Measurements from ENCODE around the gene SLC1A7.

The SLC1A7 gene

DNA sequence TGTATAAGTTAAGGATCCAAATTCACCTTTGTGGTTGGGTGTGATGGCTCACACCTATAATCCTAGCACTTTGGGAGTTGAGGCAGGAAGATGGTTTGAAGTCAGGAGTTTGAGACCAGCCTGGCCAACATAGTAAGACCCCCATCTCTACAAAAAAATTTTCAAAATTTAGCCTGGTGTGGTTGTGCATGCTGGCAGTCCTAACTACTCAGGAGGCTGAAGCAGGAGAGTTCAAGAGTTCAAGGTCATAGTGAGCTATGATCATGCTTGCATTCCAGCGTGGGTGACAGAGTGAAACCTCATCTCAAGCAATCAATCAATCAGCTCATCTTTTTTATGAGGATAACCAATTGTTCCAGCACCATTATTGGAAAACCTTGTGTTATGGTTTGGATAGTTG, 16.5 kb upstream of the SLC1A7 start:
- no peak for DNase-seq

GRCh38 chr1:53156783-53157182, 14.3 kb upstream of the SLC1A7 start:
- DNase-seq, result no peak

DNA sequence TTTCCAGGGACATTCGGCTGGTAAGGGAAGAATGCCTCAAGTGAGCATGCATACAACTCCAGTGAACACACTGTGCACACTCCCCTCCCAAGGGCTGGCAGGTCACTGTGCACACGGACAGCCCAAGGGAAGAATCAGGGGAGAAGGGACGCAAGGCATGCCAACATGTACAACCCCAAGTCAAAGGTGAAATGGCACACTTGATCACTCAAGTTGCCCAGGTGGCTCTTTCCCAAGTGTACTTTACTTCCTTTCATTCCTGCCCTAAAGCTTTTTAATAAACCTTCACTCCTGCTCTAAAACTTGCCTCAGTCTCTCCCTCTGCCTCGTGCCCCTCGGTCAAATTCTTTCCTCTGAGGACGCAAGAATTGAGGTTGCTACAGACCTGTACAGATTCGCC, 13.5 kb upstream of the SLC1A7 start:
- no peak for DNase-seq

DNA sequence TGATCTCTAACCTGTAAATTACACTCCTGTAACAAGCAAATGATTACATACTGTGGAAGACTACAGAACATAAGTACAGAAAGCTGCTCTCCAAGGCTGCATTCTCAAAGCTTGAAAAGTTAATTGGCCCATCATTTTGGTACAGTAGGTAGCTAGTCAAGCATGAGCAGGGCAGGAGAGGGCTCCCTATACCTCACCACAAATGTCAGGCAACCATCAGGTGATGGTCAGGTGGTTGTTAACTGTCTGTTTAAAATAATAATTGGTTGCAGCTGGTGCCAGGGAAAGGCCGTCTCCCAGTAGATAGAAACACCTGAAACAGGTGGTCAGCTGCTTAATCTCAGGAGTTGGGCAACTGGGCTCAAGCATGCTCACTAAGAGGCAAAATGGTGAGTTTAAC, 13.1 kb upstream of the SLC1A7 start:
- no peak for DNase-seq

GRCh38 chr1:53154859-53155438, 12.5 kb upstream of the SLC1A7 start:
- DNase-seq, result no peak

DNA sequence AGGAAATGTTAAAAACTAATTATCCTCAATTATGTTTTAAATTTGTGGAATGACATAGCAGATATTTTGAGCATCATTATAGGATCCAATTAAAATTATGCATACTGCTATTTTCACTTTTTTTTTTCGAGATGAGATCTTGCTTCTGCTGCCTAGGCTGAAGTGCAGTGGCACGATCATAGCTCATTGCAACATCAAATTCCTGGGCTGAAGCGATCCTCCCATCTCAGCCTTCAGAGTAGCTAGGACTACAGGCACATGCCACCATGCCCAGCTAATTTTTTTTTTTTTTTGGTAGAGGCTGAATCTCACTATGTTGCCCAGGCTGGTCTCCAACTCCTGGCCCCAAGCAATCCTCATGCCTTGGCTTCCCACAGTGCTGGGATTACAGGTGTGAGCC, 11.3 kb upstream of the SLC1A7 start:
- no peak for DNase-seq

DNA sequence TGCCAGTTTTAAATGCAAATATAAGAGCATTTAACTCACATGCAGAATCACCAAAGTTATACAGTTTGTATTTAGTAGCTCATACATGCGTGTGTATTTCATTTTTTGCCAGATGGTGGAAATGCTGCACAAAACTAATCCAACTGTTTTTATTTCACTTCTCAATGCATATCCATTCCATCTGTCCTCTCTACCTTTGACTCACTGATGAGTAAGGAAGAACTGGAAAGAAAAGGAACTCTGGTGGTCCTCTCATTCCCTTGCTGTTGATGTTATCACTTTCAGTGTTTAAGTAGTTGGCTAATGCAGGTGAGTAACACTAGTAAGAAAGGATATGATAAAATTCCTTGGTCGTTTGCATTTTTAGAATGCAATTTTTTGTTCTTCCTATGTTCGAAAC, 5.7 kb upstream of the SLC1A7 start:
- no peak for DNase-seq

GRCh38 chr1:53147174-53147573, 4.7 kb upstream of the SLC1A7 start:
- DNase-seq, result no peak

GRCh38 chr1:53145942-53146708, 3.7 kb upstream of the SLC1A7 start:
- DNase-seq, result no peak

GRCh38 chr1:53145619-53145941, 3.1 kb upstream of the SLC1A7 start:
- DNase-seq, result no peak

- no peak for DNase-seq
These were observed 2.7 kb upstream of the SLC1A7 start for GRCh38 chr1:53145051-53145600.

GRCh38 chr1:53144201-53144600, 1.8 kb upstream of the SLC1A7 start:
- no peak for DNase-seq

DNA sequence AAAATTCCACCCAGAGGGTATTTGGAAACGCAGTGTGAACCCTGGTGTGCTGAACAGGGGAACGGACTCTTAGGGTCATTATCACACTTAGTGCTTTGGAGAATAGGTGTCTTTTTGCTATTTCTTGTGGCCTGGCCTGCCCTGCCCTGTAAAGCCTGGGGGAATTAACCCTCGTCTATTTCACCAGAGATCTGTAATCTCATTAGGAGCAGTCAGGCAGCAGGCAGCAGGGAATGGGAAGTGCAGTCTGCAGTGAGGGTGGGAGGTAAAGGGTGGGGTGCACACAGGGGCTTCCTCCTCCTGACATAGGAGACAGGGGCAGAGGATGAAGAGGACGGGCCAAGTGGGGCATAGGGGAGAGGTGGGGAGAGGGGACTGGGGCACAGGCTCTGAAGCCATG, 1.1 kb upstream of the SLC1A7 start:
- DNase-seq, result no peak

- DNase-seq, result no peak
These were observed 867 bp downstream of the SLC1A7 start for GRCh38 chr1:53141487-53142055.

DNA sequence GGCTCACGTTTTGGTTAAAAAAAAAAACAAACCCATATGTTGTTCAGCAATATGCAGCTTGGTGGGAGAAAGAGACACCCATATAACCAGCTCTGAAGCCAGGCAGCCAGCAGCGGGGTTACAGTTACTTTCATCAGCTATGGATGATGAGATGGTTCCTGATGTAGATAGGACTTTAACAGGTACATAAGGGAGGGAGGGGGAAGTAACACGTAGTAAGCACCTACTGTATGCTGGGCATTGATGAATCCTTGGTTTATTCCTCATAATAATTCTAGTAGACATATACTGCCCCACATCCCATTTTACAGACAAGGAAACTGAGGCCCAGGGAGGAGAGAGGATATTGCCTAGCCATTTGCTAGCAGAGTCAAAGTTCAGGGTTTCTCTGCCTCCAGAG, 2.0 kb downstream of the SLC1A7 start:
- no peak for DNase-seq

- no peak for DNase-seq
These were observed 2.5 kb downstream of the SLC1A7 start for GRCh38 chr1:53139951-53140361.

- DNase-seq, result no peak
These were observed 3.2 kb downstream of the SLC1A7 start for GRCh38 chr1:53138991-53139884.

- DNase-seq, result no peak
These were observed 4.7 kb downstream of the SLC1A7 start for GRCh38 chr1:53137729-53138128.

DNA sequence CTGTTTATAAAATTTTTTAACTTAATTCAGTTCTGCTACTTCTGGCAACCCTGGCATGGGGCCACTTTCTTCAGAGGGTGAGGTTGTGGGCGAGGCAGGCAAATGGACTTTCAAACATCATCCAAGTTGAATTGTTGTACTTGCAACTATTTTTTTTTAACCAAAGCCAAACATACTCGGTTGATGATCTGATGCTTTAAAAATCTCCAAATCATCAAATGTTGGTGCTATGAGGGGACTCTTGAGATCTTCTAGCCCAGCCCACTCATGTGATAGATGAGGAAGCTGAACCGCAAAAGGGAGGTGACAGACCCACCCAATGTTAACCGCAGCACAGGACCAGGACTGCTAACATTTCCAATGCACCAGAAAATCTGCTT, 6.7 kb downstream of the SLC1A7 start:
- no peak for DNase-seq

DNA sequence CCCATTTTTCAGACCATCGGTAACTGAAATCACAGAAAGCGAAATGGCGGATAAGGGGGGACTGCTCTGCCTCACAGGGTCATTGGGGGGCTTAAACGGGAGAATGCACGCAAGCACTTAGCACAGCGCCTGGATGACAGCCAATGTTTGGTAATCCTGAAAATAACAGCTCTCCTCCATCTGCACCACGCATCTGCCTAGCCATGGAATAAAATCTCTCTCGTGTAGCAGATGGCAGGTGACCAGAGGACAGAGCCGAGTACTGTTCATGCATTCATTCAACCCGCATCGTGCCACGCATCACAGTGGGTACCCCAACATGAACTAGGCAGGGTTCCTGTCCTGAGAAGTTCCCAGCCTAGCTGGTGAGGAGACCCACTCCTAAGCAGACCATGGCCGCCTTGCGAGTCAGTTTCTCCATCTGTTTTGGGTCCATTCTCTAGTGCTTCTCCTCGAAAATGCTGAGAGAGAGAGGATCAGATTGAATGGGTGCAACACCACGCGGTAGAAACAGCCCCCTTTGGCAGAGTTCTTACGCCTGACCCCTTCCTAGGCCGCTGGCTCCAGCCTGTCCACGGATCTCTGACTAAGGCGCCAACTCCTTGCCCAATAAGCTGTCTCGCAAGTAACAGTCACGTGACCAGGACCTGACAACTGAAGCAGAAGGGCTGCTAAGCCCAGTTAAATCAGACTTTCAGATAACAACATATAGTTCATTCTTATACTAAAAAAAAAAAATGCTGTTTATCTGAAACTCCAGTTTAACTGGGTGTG, 7.3 kb downstream of the SLC1A7 start:
- DNase-seq, result no peak

- no peak for DNase-seq
These were observed 8.4 kb downstream of the SLC1A7 start for GRCh38 chr1:53134042-53134485.

DNA sequence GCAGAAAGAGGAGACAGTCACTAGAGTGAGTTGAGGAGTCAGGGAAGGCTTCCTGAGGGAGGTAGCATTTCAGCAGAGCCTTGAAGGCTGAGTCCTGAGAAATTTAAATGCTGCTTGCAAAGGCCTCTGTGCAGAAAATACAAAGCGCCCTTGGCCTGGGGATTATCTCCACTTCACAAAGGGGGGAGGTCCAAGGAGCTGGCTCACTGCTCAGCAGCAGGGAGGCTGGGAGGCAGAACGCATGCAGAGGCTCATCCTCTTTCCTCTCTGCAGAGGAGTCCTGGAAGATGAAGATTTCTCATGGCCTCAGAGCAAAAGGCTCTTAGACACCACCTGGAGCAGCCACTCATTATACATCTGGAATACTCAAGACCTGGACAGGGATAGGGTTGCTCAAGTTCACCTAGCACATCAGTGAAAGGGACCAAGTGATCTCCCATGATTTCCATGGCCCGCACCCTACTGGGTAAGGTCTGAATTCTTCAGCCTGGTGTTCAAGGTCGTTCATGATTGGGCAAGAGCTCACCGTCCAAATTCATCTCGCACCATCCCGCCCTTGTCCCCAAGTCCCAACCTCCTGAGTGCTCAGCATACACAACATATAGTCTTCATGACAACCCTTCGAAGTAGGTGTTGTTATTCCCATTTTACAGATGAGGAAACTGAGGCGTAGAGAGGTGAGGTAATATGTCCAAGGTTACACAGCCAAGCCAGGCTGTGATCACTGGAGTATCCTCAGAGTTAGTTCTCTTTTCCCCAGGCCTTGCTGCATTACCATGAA, 9.0 kb downstream of the SLC1A7 start:
- no peak for DNase-seq
